NCI-H1105 (cell line): ENCODE data around the gene TMEM203.
A peak's percentile ranks its signal among the peaks of the same experiment; 100 is the strongest.
"Not testable (repeated sequence)": the region's sequence is repeated elsewhere in the genome, so short reads cannot be mapped to it uniquely, and the experiment has no call there.

Experiments
- DNase-seq: peaks from one replicate; lab custom pipeline; 2025; lab: John Stamatoyannopoulos, UW

Gene TMEM203, protein sequence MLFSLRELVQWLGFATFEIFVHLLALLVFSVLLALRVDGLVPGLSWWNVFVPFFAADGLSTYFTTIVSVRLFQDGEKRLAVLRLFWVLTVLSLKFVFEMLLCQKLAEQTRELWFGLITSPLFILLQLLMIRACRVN

GRCh38 chr9:137205126-137206069 is at the start of gene TMEM203, which contains the start of gene NDOR1:
TMEM203 (minus strand) TSS chr9:137205648; CDS start chr9:137205414, 234 bp downstream.
NDOR1 (plus strand) TSS chr9:137205700; CDS start chr9:137205778, 78 bp downstream.
- DNase-seq, result peak; percentile 69

GRCh38 chr9:137254624-137255447 is 49.4 kb upstream of the TMEM203 start, which contains the start of gene NELFB:
NELFB (plus strand) TSS chr9:137255327.
- DNase-seq, result peak; percentile 76

DNA sequence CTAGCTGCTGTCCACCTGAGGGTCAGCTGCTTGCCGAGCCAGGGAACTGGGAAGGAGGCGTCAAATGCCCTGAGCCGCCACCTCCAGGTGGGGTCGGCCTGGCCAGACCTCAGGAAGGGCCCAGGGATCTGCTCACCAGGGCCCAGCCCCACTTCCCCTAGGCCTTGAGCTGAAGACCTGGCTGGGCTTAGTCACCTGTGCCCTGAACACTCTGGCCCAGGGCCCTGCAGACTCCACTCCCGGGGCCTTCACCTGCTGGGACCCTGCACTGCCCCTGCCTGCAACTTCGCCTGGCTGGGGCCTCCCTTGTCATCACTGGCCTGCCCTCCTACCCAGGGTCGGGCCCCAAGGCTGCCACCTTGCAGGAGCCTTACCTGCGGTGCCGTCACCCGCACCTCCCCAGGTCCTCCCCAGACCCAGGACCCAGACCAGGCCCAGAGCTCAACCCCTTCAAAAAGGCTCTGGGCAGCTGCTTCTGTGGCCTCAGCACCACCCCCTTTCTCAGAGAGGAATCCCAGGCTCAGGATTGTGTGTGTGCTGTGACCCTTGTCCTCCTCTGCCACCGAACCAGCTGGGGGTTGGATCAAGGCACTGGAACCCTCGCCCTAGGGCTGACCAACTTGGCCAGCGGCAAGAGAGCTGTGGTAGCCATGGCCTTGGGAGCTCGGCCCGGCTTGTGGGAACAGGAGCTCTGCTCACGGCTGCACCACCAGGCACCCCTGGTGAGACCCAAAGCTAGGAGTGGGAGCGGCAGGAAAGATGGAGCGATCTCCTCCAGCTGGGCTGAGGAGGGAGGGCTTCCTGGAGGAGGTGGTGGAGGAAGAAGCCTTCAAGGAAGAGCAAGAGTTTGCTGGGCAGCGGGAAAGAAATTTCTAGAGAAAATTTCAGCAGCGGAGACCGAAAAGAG is 48.5 kb upstream of the TMEM203 start:
- no peak for DNase-seq

DNA sequence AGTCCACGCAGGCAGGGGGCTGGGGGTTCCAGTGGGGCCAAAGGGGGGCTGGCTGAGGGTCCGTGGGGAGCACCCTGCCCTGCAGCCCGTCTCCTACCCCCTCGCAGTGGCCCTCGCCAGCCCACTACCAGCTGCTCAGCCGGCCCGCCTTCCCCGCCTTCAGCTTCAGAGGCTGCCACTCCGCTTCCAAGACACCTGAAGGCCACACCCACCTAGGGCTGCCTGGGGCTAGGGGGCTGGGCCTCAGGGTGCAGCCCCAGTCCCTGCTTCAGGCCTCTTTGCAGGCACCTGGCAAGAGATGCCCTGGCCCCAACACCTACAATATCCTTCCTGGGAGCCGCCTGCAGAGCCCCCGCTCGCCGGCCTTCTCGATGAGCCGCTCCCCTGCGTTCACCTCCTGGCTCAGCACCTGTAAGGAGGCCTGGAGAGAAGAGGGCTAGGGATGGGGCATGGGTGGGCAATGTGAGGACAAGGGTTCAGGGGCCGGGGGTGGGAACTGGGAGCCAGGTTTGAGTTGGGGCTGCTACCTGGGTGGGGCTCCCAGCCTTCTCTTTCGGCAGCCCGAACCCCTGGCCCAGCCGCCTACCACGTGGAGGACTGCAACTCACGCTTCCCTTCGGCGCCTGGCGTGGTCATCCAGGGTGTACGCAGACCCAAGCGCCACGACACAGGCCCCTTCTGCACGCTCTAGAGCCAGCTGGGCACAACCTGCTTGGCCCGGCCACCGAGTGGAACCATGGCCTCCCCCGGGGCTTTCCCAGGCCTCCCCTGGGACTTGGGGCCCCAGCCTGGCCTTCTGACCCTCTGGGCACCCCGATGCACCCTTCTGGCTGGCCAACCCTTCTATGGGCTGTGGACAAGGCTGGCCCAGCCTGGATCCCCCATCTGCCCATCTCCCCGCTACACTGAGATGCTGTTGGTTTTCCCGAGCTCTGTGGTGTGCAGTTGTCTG is 47.4 kb upstream of the TMEM203 start:
- DNase-seq, result no peak

- DNase-seq, result no peak
Observed at GRCh38 chr9:137251490-137252268, 46.2 kb upstream of the TMEM203 start.

DNA sequence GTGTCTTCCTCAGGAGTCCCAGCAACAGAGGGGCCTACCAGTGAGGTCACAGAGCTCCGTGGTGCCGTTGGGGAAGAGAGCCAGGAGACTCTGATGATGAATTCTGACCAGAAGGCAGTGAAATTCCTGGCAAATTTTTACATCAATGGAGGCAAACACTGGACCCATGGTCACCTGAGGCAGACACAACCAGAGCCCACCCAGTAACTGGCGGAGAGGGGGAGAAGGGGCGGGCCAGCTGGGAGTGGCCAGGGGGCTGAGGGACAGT is 45.7 kb upstream of the TMEM203 start, which contains the start of gene STPG3:
STPG3 (plus strand) TSS at position 93 of the 268 bp plus-strand sequence; CDS start at position 94, 1 bp downstream.
- DNase-seq, result no peak

- DNase-seq, result no peak
Observed at GRCh38 chr9:137250329-137251193, 45.1 kb upstream of the TMEM203 start.

- no peak for DNase-seq
Observed at GRCh38 chr9:137247916-137248175, 42.4 kb upstream of the TMEM203 start.

- no peak for DNase-seq
Observed at GRCh38 chr9:137247135-137247915, 41.9 kb upstream of the TMEM203 start.

DNA sequence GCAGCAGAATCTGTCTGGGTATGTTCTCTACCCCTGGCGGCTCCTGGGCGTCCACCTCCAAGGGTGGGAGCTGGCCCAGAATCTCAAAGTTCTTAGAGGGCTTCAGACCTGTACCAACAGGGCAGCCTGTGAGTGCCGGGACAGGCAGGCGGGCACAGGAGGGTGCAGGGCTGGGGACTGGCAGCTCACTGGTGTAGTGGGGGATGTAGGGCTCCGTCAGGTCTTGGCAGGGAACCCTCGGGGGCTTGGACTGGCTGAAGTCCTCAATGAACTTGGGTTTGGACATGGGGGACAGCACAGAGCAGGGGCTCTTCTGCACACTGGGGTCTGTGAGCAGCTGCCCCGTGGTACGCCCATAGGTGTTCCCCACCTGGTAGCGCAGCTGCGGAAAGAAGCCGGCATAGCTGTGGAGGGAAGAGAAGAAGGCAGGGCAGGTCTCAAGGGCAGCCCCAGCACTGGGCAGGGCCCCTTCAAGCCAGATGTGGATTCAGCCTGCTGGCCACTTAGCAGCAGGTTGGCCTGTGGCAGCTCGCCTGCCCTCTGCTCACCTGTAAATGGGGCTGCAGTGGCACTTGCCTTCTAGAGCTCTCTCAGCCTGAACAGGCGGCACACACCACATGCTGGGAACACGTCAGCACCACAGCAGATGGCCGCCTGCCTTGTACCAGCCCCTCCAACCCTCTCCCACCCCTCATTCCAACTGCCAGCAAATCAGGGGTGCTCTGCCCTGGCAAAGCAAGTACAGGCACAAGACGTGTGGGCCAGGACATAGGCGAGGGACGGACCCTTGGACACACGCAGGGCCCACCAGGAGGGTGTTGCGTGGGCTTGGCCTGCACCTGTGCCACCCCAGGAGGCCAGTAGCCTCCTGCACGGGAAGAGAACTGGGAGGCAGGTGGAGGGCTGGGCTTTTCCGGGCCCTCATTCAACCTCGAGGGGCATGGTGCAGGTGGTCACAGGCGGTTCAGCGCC is 40.3 kb upstream of the TMEM203 start:
- DNase-seq, result no peak

DNA sequence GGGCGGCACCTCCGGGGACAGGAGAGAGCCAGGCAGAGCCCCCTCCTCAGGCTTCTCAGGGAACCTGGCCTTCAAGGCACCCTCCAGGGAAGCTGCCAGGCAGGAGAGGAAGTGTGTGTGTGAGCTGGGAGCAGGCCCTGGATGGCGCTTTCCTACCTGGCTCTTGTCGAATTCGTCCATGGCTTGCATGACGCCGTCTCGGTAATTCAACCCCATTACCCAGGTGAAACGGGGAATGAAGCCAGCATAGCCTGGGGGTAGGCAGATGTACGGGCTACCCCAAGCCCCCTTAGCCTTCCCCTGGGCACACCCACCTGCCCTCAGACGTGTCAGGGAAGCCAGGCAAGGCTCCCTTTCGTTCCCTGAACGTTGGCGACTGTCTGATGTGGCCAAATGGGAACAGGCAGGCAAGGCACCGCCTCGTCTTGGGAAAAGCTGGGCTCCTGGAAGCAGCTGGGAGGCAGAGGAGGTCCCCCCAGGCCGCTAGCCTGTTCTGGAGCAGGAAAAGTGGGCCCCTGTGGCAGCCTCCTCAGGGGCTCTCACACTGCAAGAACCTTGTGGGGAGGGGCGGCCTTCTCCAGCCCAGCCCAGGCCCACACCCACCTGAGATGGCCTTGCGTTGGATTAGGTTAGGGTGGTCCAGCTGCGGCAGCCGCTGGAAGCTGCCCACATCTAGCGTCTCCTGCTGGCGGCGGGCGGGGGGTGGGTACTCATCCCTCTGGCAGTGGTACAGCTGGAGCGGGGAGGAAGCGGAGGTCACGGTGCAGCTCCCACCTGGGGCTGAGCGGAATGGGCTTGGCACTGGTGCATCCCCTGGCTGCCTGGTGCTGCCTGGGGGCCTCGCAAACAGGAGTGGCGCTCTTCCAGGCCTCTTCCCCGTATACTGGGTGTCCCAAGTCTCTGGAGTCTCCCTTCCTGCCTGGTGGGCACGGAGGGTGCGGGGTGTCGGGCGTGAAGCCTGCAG is 39.3 kb upstream of the TMEM203 start:
- no peak for DNase-seq

DNA sequence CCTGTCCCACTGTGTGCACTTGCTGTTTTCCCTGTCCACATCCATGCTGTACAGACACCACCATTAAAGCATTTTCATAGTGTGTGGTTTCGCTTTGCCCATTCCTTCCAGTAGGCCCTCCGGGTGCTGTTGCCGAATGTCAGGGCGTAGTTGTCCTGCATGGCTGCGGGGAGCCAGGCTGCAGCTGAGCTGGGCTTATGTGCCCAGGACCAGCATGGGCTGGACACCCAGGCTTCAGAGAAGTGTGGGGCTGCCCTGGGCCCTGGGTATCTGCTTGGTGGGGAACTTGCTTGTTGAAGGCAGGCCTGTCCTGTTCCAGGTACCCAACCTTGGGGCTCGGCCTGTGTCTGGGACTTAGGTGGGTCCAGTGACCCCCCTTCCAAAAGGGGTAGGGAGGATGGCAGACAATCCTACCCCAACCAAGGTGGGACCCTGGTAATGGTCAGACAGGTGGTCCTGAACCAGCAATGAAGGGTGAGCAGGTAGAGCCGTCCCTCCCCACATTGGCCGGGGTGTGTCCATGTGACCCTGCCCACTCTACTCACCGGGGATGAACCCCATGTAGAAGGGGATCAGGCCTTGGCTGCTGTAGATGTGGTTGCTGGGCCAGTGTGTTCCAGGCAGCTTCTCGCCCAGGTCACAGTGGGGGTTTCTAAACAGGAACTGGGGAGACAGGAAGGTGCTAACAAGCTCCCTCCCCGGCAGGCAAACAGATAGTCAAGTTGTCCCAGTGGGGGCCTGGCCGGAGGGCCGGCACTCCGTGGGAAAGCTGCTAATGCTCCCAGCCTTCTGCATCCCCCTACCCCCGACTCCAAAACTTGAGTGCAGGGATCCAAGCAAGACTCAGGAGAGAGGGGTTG is 38.4 kb upstream of the TMEM203 start:
- no peak for DNase-seq

DNA sequence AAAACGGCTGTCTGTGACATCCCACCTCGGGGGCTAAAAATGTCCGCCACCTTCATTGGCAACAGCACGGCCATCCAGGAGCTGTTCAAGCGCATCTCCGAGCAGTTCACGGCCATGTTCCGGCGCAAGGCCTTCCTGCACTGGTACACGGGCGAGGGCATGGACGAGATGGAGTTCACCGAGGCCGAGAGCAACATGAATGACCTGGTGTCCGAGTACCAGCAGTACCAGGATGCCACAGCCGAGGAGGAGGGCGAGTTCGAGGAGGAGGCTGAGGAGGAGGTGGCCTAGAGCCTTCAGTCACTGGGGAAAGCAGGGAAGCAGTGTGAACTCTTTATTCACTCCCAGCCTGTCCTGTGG is 37.8 kb upstream of the TMEM203 start:
- not testable (repeated sequence) for DNase-seq
